MV-4-11 (cell line): ENCODE results near the gene PLSCR3.

ENCODE experiments used
- DNase-seq: peaks from one replicate; lab custom pipeline; 2025; lab: John Stamatoyannopoulos, UW

The PLSCR3 gene

GRCh38 chr17:7405350-7406234, 11.3 kb upstream of the PLSCR3 start:
- no peak for DNase-seq

- DNase-seq, result no peak
Measured at GRCh38 chr17:7404737-7405349, 10.5 kb upstream of the PLSCR3 start.

- DNase-seq, result peak; percentile 99
Measured at GRCh38 chr17:7403977-7404736, 9.8 kb upstream of the PLSCR3 start, which contains the start of gene TMEM256. TMEM256 (minus strand) TSS chr17:7404097; CDS start chr17:7404084, 13 bp downstream.

GRCh38 chr17:7403727-7403976, 9.3 kb upstream of the PLSCR3 start:
- DNase-seq, result no peak

- no peak for DNase-seq
Measured at GRCh38 chr17:7403043-7403726, 8.9 kb upstream of the PLSCR3 start.

GRCh38 chr17:7398612-7399011, 4.3 kb upstream of the PLSCR3 start:
- no peak for DNase-seq

- no peak for DNase-seq
Measured at GRCh38 chr17:7396147-7396546, 1.8 kb upstream of the PLSCR3 start.

GRCh38 chr17:7393613-7394451, 493 bp downstream of the PLSCR3 start:
- DNase-seq, result no peak

GRCh38 chr17:7392696-7393612, 1.4 kb downstream of the PLSCR3 start:
- no peak for DNase-seq

GRCh38 chr17:7391307-7391706, 3.0 kb downstream of the PLSCR3 start:
- DNase-seq, result no peak

GRCh38 chr17:7389924-7390910, 4.1 kb downstream of the PLSCR3 start:
- no peak for DNase-seq

- no peak for DNase-seq
Measured at GRCh38 chr17:7388856-7389255, 5.5 kb downstream of the PLSCR3 start.

GRCh38 chr17:7384489-7385081, 9.7 kb downstream of the PLSCR3 start:
- DNase-seq, result no peak

GRCh38 chr17:7383742-7384488, 10.4 kb downstream of the PLSCR3 start:
- DNase-seq, result no peak

- no peak for DNase-seq
Measured at GRCh38 chr17:7383371-7383741, 11.0 kb downstream of the PLSCR3 start.

GRCh38 chr17:7382901-7383300, 11.4 kb downstream of the PLSCR3 start:
- DNase-seq, result no peak

GRCh38 chr17:7380855-7381683, 13.3 kb downstream of the PLSCR3 start, which contains the start of gene TNK1:
TNK1 (plus strand) TSS chr17:7381089; CDS start chr17:7382927, 1,838 bp downstream.
- no peak for DNase-seq
